ENCODE results near the gene GLIS1. TPM values are rescaled to one million over a fixed set of nuclear protein-coding genes. Genes with fewer than 3 reads are reported as not detected.

GLIS1 gene
- total RNA-seq, 1 donor from 2014 or later = 1.2 TPM

GRCh38 chr1:53719469-53719868 is 19.5 kb downstream of the GLIS1 start:
- intact Hi-C loops (cut with DNase I) = no loop called here
- Histone ChIP-seq H3K4me3 (no peak overlapping the region), H3K4me1 (no peaks in the 10 kb centered on the region), H3K9me3 (no peaks in the 10 kb centered on the region), H3K27ac (no peak overlapping the region), H3K27me3 (no peaks in the 10 kb centered on the region), H3K36me3 (no peaks in the 10 kb centered on the region)
- no peak for DNase-seq (ENCODE audit: extremely low spot score in 2 of 2)
- TF ChIP-seq POLR2A (IDR thresholded peaks at IDR 0.05) (no peak), CTCF (IDR thresholded peaks at IDR 0.05) (no peak), POLR2AphosphoS5 (IDR thresholded peaks at IDR 0.05; ENCODE audit: insufficient read depth in 1 of 2, low read depth in 1 of 2) (no peak)

- intact Hi-C loops (cut with DNase I) = no loop called here
- Histone ChIP-seq H3K27ac (no peak overlapping the region), H3K36me3 (no peaks in the 10 kb centered on the region), H3K4me1 (no peaks in the 10 kb centered on the region), H3K4me3 (no peak overlapping the region), H3K27me3 (no peaks in the 10 kb centered on the region), H3K9me3 (no peaks in the 10 kb centered on the region)
- DNase-seq (ENCODE audit: extremely low spot score in 2 of 2) = no peak
- TF ChIP-seq POLR2AphosphoS5 (IDR thresholded peaks at IDR 0.05; ENCODE audit: insufficient read depth in 1 of 2, low read depth in 1 of 2) = no peak
- no peak for TF ChIP-seq CTCF (IDR thresholded peaks at IDR 0.05)
- TF ChIP-seq POLR2A (IDR thresholded peaks at IDR 0.05) = no peak
These were observed 20.5 kb downstream of the GLIS1 start for GRCh38 chr1:53718443-53718842.

- H3K4me3 ChIP-seq = no peak overlapping the region
- no peak overlapping the region for H3K27ac ChIP-seq
- TF ChIP-seq POLR2A (IDR thresholded peaks at IDR 0.05) = no peak
- TF ChIP-seq POLR2AphosphoS5 (IDR thresholded peaks at IDR 0.05; ENCODE audit: insufficient read depth in 1 of 2, low read depth in 1 of 2) = no peak
- no peak for TF ChIP-seq CTCF (IDR thresholded peaks at IDR 0.05)
- H3K4me1 ChIP-seq = no peaks in the 10 kb centered on the region
- H3K27me3 ChIP-seq = no peaks in the 10 kb centered on the region
- DNase-seq (ENCODE audit: extremely low spot score in 2 of 2) = no peak
- H3K9me3 ChIP-seq = no peaks in the 10 kb centered on the region
- H3K36me3 ChIP-seq = no peaks in the 10 kb centered on the region
- intact Hi-C loops (cut with DNase I) = no loop called here
These were observed 21.7 kb downstream of the GLIS1 start for GRCh38 chr1:53717025-53717804.

GRCh38 chr1:53716150-53716549 is 22.8 kb downstream of the GLIS1 start:
- Histone ChIP-seq H3K27ac (no peak overlapping the region), H3K4me1 (no peaks in the 10 kb centered on the region), H3K4me3 (no peak overlapping the region), H3K27me3 (no peaks in the 10 kb centered on the region), H3K9me3 (no peaks in the 10 kb centered on the region), H3K36me3 (no peaks in the 10 kb centered on the region)
- intact Hi-C loops (cut with DNase I) = no loop called here
- no peak for TF ChIP-seq POLR2A (IDR thresholded peaks at IDR 0.05)
- TF ChIP-seq POLR2AphosphoS5 (IDR thresholded peaks at IDR 0.05; ENCODE audit: insufficient read depth in 1 of 2, low read depth in 1 of 2) = no peak
- no peak for TF ChIP-seq CTCF (IDR thresholded peaks at IDR 0.05)
- DNase-seq (ENCODE audit: extremely low spot score in 2 of 2) = no peak

- DNase-seq (ENCODE audit: extremely low spot score in 2 of 2) = no peak
- no peaks in the 10 kb centered on the region for H3K9me3 ChIP-seq
- no peaks in the 10 kb centered on the region for H3K27me3 ChIP-seq
- intact Hi-C loops (cut with DNase I) = no loop called here
- H3K36me3 ChIP-seq = no peaks in the 10 kb centered on the region
- H3K4me3 ChIP-seq = no peak overlapping the region
- no peak for TF ChIP-seq POLR2AphosphoS5 (IDR thresholded peaks at IDR 0.05; ENCODE audit: insufficient read depth in 1 of 2, low read depth in 1 of 2)
- no peak for TF ChIP-seq CTCF (IDR thresholded peaks at IDR 0.05)
- no peak for TF ChIP-seq POLR2A (IDR thresholded peaks at IDR 0.05)
- no peaks in the 10 kb centered on the region for H3K4me1 ChIP-seq
- no peak overlapping the region for H3K27ac ChIP-seq
These were observed 23.5 kb downstream of the GLIS1 start for GRCh38 chr1:53715478-53715877.

Measured in vagina (tissue), 2 donors.